HepG2 (cell line): ENCODE results near the gene RBM23. TPM values are rescaled to one million over a fixed set of nuclear protein-coding genes. Genes with fewer than 3 reads are reported as not detected.
A peak's percentile ranks its signal among the peaks of the same experiment; 100 is the strongest.

ENCODE experiments used
- AGO1 ChIP-seq: fragments of 200-400 bp; formaldehyde crosslinking; IDR thresholded peaks from 2 replicates; pipeline ENCODE4 v1.6.1; 2017; ENCODE audit warnings: mild to moderate bottlenecking, low read depth, low read length, moderate library complexity; ENCODE audit not compliant: poor library complexity, severe bottlenecking
- HMGXB4 ChIP-seq, 2 experiments: sonication (generic) in 1 of 2; formaldehyde crosslinking in 1 of 2; IDR thresholded peaks; 2 replicates each; pipeline versions ENCODE4 v1.4.0 to v1.6.1; 2018 to 2020; ENCODE audit warnings: missing genetic modification reagents in 2 of 2, borderline replicate concordance in 1 of 2, low read depth in 1 of 2, mild to moderate bottlenecking in 1 of 2, missing biosample characterization in 1 of 2
- IRF2 ChIP-seq: IDR thresholded peaks from 2 replicates; pipeline ENCODE4 v1.6.1; 2018; ENCODE audit warnings: missing genetic modification reagents, missing compliant biosample characterization
- KDM2A ChIP-seq: sonication (generic); formaldehyde crosslinking; IDR thresholded peaks from 2 replicates; pipeline ENCODE4 v1.4.0; 2020; ENCODE audit warnings: low read depth, missing genetic modification reagents, borderline replicate concordance
- SAP130 ChIP-seq: IDR thresholded peaks from 2 replicates; pipeline ENCODE4 v1.6.1; 2016; ENCODE audit warnings: low read depth
- SMYD3 ChIP-seq: sonication (generic); formaldehyde crosslinking; IDR thresholded peaks from 2 replicates; pipeline ENCODE4 v1.8.1; 2023; ENCODE audit warnings: mild to moderate bottlenecking, missing genetic modification reagents
- SNAPC5 ChIP-seq: sonication (generic); formaldehyde crosslinking; IDR thresholded peaks from 2 replicates; pipeline ENCODE4 v1.8.1; 2023; ENCODE audit warnings: mild to moderate bottlenecking, missing genetic modification reagents, borderline replicate concordance
- SOX13 ChIP-seq, 3 experiments: fragments of 450-650 bp in 1 of 3; sonication (generic) in 1 of 3; formaldehyde crosslinking in 1 of 3; IDR thresholded peaks in 2 of 3; conservative IDR thresholded peaks in 1 of 3; 2 replicates each; pipeline versions ENCODE4 v1.5.0 to v1.6.1; 2016 to 2020; ENCODE audit warnings: antibody characterized with exemption in 1 of 3, mild to moderate bottlenecking in 1 of 3, missing compliant biosample characterization in 1 of 3, missing genetic modification reagents in 1 of 3, moderate library complexity in 1 of 3
- ZGPAT ChIP-seq: IDR thresholded peaks from 2 replicates; pipeline ENCODE4 v1.6.1; 2016; ENCODE audit warnings: mild to moderate bottlenecking
- ZHX1 ChIP-seq: sonication (generic); formaldehyde crosslinking; IDR thresholded peaks from 2 replicates; pipeline ENCODE4 v1.8.1; 2022; ENCODE audit warnings: low read depth, mild to moderate bottlenecking, missing genetic modification reagents
- ZMYM4 ChIP-seq: sonication (generic); formaldehyde crosslinking; IDR thresholded peaks from 2 replicates; pipeline ENCODE4 v1.8.1; 2023; ENCODE audit warnings: mild to moderate bottlenecking, missing genetic modification reagents
- ZNF142 ChIP-seq: sonication (generic); formaldehyde crosslinking; IDR thresholded peaks from 2 replicates; pipeline ENCODE4 v1.4.0; 2020; ENCODE audit warnings: missing genetic modification reagents
- ZNF30 ChIP-seq: sonication (generic); formaldehyde crosslinking; IDR thresholded peaks from 2 replicates; pipeline ENCODE4 v1.5.0; 2020; ENCODE audit warnings: mild to moderate bottlenecking, missing genetic modification reagents
- polyA plus RNA-seq, 8 experiments: library from polyadenylated mRNA; depleted of rRNA in 3 of 8; stranded (reverse) in 7 of 8; unstranded in 1 of 8; fragments of >200 nt; fragmentation: Illumina TruSeq in 4 of 8; extraction: Trizol in 4 of 8; gene quantifications; 2 replicates each; pipeline versions ENCODE4 v1.2.1 to v1.2.3, GENCODE V29; 2011 to 2016; ENCODE audit warnings: low read depth in 4 of 8, missing spikeins in 1 of 8, mixed read lengths in 1 of 8; ENCODE audit not compliant: insufficient read depth in 1 of 8
- total RNA-seq, 5 experiments: library from RNA; depleted of rRNA; stranded (reverse); fragments of >200 nt; fragmentation: Illumina TruSeq; extraction: Trizol; gene quantifications; 2 replicates each; pipeline ENCODE4 v1.2.3, GENCODE V29; 2016; ENCODE audit warnings: low read depth in 1 of 5

Gene RBM23
- total and polyA plus RNA-seq, 2 of the 13 experiments (the other 11 are each of a cell fraction or from before 2014, with no cell fraction given): 1.5 to 2.1 TPM

- TF ChIP-seq SNAPC5 (CRISPR knock-in tag): peak; percentile 81
- peak; percentile 77; the same call in 1 of the 2 replicates for TF ChIP-seq ZHX1 (CRISPR knock-in tag)
- TF ChIP-seq HMGXB4 (CRISPR knock-in tag; IDR thresholded peaks at IDR 0.05; ENCODE audit: borderline replicate concordance in 1 of 2, low read depth in 1 of 2): peak in 1 of 2 experiments; percentile 21; a peak in 1 of 4 replicates
- TF ChIP-seq SAP130 (CRISPR knock-in tag): peak; percentile 73
- peak; percentile 80; the same call in 1 of the 2 replicates for TF ChIP-seq SMYD3 (CRISPR knock-in tag)
- TF ChIP-seq ZNF142: 0 out of 2 replicates have a peak, but pooled peaks have one; percentile 31
- peak; percentile 79 for TF ChIP-seq KDM2A
- peak; percentile 88 for TF ChIP-seq ZGPAT (CRISPR knock-in tag)
- TF ChIP-seq AGO1: peak; percentile 9
- TF ChIP-seq IRF2 (CRISPR knock-in tag): 0 out of 2 replicates have a peak, but pooled peaks have one; percentile 44
- TF ChIP-seq ZNF30 (CRISPR knock-in tag): 0 out of 2 replicates have a peak, but pooled peaks have one; percentile 61
- peak; percentile 86 for TF ChIP-seq ZMYM4 (CRISPR knock-in tag)
- TF ChIP-seq SOX13 (IDR thresholded peaks at IDR 0.05): 0 out of 2 replicates have a peak, but pooled peaks have one; percentile 6
- peak; percentile 66 to 74; a peak in 3 of 4 replicates for TF ChIP-seq SOX13 (CRISPR knock-in tag; conservative IDR thresholded peaks at IDR 0.05 in 1 of 2, IDR thresholded peaks at IDR 0.05 in 1 of 2)
These were observed 47.2 kb upstream of the RBM23 start (continued) for GRCh38 chr14:22965916-22966782.
